Mucosa of descending colon (tissue), 3 donors: Measurements from ENCODE around the gene GFRA4. TPM values are rescaled to one million over a fixed set of nuclear protein-coding genes. Genes with fewer than 3 reads are reported as not detected.

Source experiments
- ATAC-seq: fragments of 200-7000 bp; cut with Tn5 transposase; one replicate; pipeline ENCODE4 v1.9.1; 2020; ENCODE audit warnings: mild to moderate bottlenecking, moderate library complexity
- DNase-seq, 3 donors: peaks; one replicate each; pipeline ENCODE4 v3.0.0-alpha.2; 2020
- H3K36me3 ChIP-seq: fragments of 200-600 bp; one replicate; pipeline ENCODE4 v1.8.0; 2021; ENCODE audit warnings: low read depth, mild to moderate bottlenecking
- H3K4me1 ChIP-seq: fragments of 200-600 bp; one replicate; pipeline ENCODE4 v1.8.0; 2021; ENCODE audit warnings: low read depth, mild to moderate bottlenecking
- H3K4me3 ChIP-seq: fragments of 200-600 bp; one replicate; pipeline ENCODE4 v1.8.0; 2021; ENCODE audit warnings: mild to moderate bottlenecking
- H3K9me3 ChIP-seq: fragments of 200-600 bp; one replicate; pipeline ENCODE4 v1.8.0; 2021; ENCODE audit warnings: mild to moderate bottlenecking
- CTCF ChIP-seq: fragments of 200-600 bp; IDR thresholded peaks from one replicate; pipeline ENCODE4 v1.8.0; 2022; ENCODE audit warnings: antibody characterized with exemption, mild to moderate bottlenecking
- intact Hi-C, 2 donors: fragments of 100-400 bp; cut with DNase I in 1 of 2; cut with micrococcal nuclease in 1 of 2; formaldehyde crosslinking; loops; one replicate each; pipeline versions ENCODE4 v1.11.0 to v1.11.1; 2022; cut with DNase I, micrococcal nuclease
- total RNA-seq, 3 donors: library from RNA; stranded (reverse); fragmentation: NEBNext Ultra II Directional in 2 of 3; extraction: Animal tissue kit (Norgen Biotek cat#: 25700) in 2 of 3; gene quantifications; one replicate each; pipeline versions ENCODE4 v1.2.1 to v1.2.4, GENCODE V29; 2021 to 2023
- donor health status: DM: no; HTN: no; CAD: no; lungs with moderate emphysema.
- donor health status: DM: no; HTN: no; CAD: no.
- donor health status: DM: no; HTN: yes; CAD: no.

GFRA4 gene
- total RNA-seq, 3 donors from 2014 or later, result not detected

DNA sequence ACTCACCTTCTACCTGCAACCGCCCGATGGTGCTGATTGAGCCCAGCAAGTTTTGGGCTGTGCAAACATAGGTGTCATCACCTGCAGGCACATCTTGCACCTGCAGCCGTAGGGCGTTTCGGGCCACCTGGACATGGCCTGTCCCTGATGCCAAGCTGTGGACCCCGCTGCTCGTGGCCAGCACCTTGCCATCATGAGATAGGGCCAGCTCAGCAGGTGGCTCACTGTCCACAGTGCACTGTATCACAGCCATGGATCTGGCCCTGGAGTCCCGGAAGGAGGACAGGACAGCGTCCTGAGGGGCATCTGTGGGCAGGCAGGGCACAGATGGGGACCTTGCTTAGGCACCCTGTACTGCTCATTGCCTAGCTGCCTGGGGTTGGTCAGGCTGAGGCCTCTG, 28.7 kb upstream of the GFRA4 start:
- intact Hi-C loops, result no loop called here
- Histone ChIP-seq H3K36me3 (no peaks in the 10 kb centered on the region), H3K4me1 (no peaks in the 10 kb centered on the region), H3K9me3 (peaks cover 3% of the 10 kb centered on the region), H3K4me3 (no peak overlapping the region)
- ATAC-seq (no peak), DNase-seq (no peak)
- TF ChIP-seq CTCF, result no peak

- ATAC-seq (no peak), DNase-seq (peak in 1 of 3 donors; percentile 38)
- no peak overlapping the region for H3K4me3 ChIP-seq
- TF ChIP-seq CTCF, result no peak
- intact Hi-C loops, result no loop called here
- H3K36me3 ChIP-seq, result no peaks in the 10 kb centered on the region
- H3K4me1 ChIP-seq, result no peaks in the 10 kb centered on the region
- peaks cover 2% of the 10 kb centered on the region for H3K9me3 ChIP-seq
These were observed 28.1 kb upstream of the GFRA4 start for GRCh38 chr20:3691306-3691705.

- no peaks in the 10 kb centered on the region for H3K4me1 ChIP-seq
These were observed 27.2 kb upstream of the GFRA4 start for GRCh38 chr20:3690413-3690812.

GRCh38 chr20:3689978-3690377, 26.8 kb upstream of the GFRA4 start:
- DNase-seq, result no peak
- no peaks in the 10 kb centered on the region for H3K4me1 ChIP-seq
- no peak overlapping the region for H3K4me3 ChIP-seq
- no peaks in the 10 kb centered on the region for H3K9me3 ChIP-seq
- TF ChIP-seq CTCF, result no peak
- intact Hi-C loops, result no loop called here
- H3K36me3 ChIP-seq, result no peaks in the 10 kb centered on the region
- no peak for ATAC-seq

More at GRCh38 chr20:3690413-3690812, 27.2 kb upstream of the GFRA4 start:
- H3K9me3 ChIP-seq, result no peaks in the 10 kb centered on the region
- no peaks in the 10 kb centered on the region for H3K36me3 ChIP-seq
- H3K4me3 ChIP-seq, result no peak overlapping the region
- intact Hi-C loops, result no loop called here
- ATAC-seq (no peak), DNase-seq (no peak)
- no peak for TF ChIP-seq CTCF

DNA sequence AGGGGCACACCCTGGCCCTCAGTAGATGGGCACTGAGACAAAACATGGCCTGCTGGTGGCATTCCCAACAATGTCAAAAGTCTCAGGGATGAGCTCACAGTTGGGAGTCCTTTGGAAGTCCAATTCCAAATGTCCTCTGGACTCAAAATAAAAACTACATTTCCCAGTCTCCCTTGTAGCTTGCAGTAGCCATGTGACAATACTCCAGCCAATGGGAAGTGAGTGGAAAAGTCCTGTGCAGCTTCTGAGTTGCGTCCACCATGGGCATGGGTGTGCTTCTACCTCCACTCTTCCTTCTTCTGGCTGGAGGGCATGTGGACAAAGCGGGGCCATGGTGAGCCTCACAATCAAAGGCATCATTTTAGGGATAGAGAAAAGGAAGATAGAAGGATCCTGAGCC, 24.5 kb upstream of the GFRA4 start:
- ATAC-seq (peak; percentile 47), DNase-seq (no peak)
- no peak for TF ChIP-seq CTCF
- intact Hi-C loops, result no loop called here
- Histone ChIP-seq H3K36me3 (no peaks in the 10 kb centered on the region), H3K9me3 (no peaks in the 10 kb centered on the region), H3K4me3 (no peak overlapping the region), H3K4me1 (no peaks in the 10 kb centered on the region)

- Histone ChIP-seq H3K4me1 (no peaks in the 10 kb centered on the region), H3K36me3 (no peaks in the 10 kb centered on the region), H3K9me3 (no peaks in the 10 kb centered on the region), H3K4me3 (no peak overlapping the region)
- intact Hi-C loops, result no loop called here
- DNase-seq, result peak in 2 of 3 donors; percentile 69 to 75
- no peak for TF ChIP-seq CTCF
- peak; percentile 78 for ATAC-seq
These were observed 23.7 kb upstream of the GFRA4 start for GRCh38 chr20:3686867-3687321.
